Activated naive CD4-positive, alpha-beta T cell treated with anti-CD3 and anti-CD28 coated beads for 36 hours (primary cell): ENCODE data around the gene ZNF443. TPM values are rescaled to one million over a fixed set of nuclear protein-coding genes. Genes with fewer than 3 reads are reported as not detected.
"Not testable (repeated sequence)": the region's sequence is repeated elsewhere in the genome, so short reads cannot be mapped to it uniquely, and the experiment has no call there.

Experiments
- CTCF ChIA-PET: fragments of 350-600 bp; sonication (Branson Sonifier 250); formaldehyde crosslinking; loops from one replicate; lab custom pipeline; 2021; ENCODE audit warnings: antibody characterized with exemption; lab: Charles Lee
- DNase-seq: peaks from one replicate; pipeline ENCODE4 v3.0.0-alpha.2; 2020
- H3K27ac Mint-ChIP-seq: one replicate; pipeline ENCODE4 v1.8.0; 2021; ENCODE audit warnings: mild to moderate bottlenecking, mixed read lengths
- H3K27me3 Mint-ChIP-seq: one replicate; pipeline ENCODE4 v1.8.0; 2021; ENCODE audit warnings: low read depth, mixed read lengths
- H3K36me3 Mint-ChIP-seq: one replicate; pipeline ENCODE4 v1.8.0; 2021; ENCODE audit warnings: low read depth, mixed read lengths
- H3K4me1 Mint-ChIP-seq: one replicate; pipeline ENCODE4 v1.8.0; 2021; ENCODE audit warnings: low read depth, mixed read lengths
- H3K4me3 Mint-ChIP-seq: one replicate; pipeline ENCODE4 v1.8.0; 2021; ENCODE audit warnings: mild to moderate bottlenecking, moderate library complexity, mixed read lengths
- H3K9me3 Mint-ChIP-seq: one replicate; pipeline ENCODE4 v1.8.0; 2021; ENCODE audit warnings: mixed read lengths
- intact Hi-C: fragments of 100-400 bp; cut with micrococcal nuclease; formaldehyde crosslinking; loops from one replicate; pipeline ENCODE4 v1.15.1; 2023
- total RNA-seq, 2 experiments: library from RNA; stranded (reverse); gene quantifications; one replicate each; pipeline ENCODE4 v1.2.3, GENCODE V29; 2021

ZNF443 gene
- total RNA-seq, result 1 to 10 TPM; 3.7 to 4.1 TPM

GRCh38 chr19:12440541-12441316 is at the start of gene ZNF443:
Gene ZNF443, minus strand, starts transcription at chr19:12441021. Its CDS starts 107 bp downstream, at chr19:12440914.
- H3K4me3 Mint-ChIP-seq, result peak within 1 kb of the TSS; percentile 100
- H3K4me1 Mint-ChIP-seq, result peaks cover 6% of the 10 kb centered on the region
- peaks cover 10% of the 10 kb centered on the region for H3K36me3 Mint-ChIP-seq
- intact Hi-C loops, result loop anchor here (1.0 to 2.0 kb wide), 8 partner anchors 40 to 240 kb away; partner anchors contain the start of genes DHPS, ZNF44, ZNF442 and ZNF563
- peaks cover 11% of the 10 kb centered on the region for H3K9me3 Mint-ChIP-seq
- no peaks in the 10 kb centered on the region for H3K27me3 Mint-ChIP-seq
- CTCF ChIA-PET, result interaction anchor here (0.7 to 1.4 kb wide), 3 partner anchors 10 to 489 kb away, joined by 3 to 6 read pairs (median 3); no protein-coding TSS in a partner anchor
- peak within 1 kb of the TSS; percentile 96 for H3K27ac Mint-ChIP-seq
- DNase-seq, result peak; percentile 100

- H3K27ac Mint-ChIP-seq, H3K36me3 Mint-ChIP-seq, H3K27me3 Mint-ChIP-seq, H3K4me3 Mint-ChIP-seq, H3K9me3 Mint-ChIP-seq, CTCF ChIA-PET, DNase-seq, intact Hi-C loops: not testable (repeated sequence)
- H3K4me1 Mint-ChIP-seq, result peaks cover 27% of the 10 kb centered on the region
These were observed 45.5 kb upstream of the ZNF443 start for GRCh38 chr19:12486265-12486783.

- no peaks in the 10 kb centered on the region for H3K36me3 Mint-ChIP-seq
These were observed 44.8 kb upstream of the ZNF443 start for GRCh38 chr19:12485571-12485970.

GRCh38 chr19:12485052-12485416 is 44.2 kb upstream of the ZNF443 start:
- no peaks in the 10 kb centered on the region for H3K36me3 Mint-ChIP-seq
- intact Hi-C loops, result loop anchor here (2.0 kb wide), 2 partner anchors 44 to 68 kb away; partner anchors contain the start of gene ZNF443
- no peak for DNase-seq
- H3K27ac Mint-ChIP-seq, result no peak overlapping the region
- peak overlapping the region; percentile 92 for H3K4me3 Mint-ChIP-seq
- CTCF ChIA-PET, result interaction anchor here (2.3 kb wide), 1 partner anchor 10 kb away, joined by 8 read pairs; no protein-coding TSS in a partner anchor
- H3K4me1 Mint-ChIP-seq, result peaks cover 27% of the 10 kb centered on the region
- no peaks in the 10 kb centered on the region for H3K9me3 Mint-ChIP-seq
- H3K27me3 Mint-ChIP-seq, result no peaks in the 10 kb centered on the region

More at GRCh38 chr19:12485571-12485970, 44.8 kb upstream of the ZNF443 start:
- peaks cover 27% of the 10 kb centered on the region for H3K4me1 Mint-ChIP-seq
- H3K27me3 Mint-ChIP-seq, result no peaks in the 10 kb centered on the region
- CTCF ChIA-PET, result no interaction called here
- peak overlapping the region; percentile 92 for H3K4me3 Mint-ChIP-seq
- no peak for DNase-seq
- H3K9me3 Mint-ChIP-seq, result no peaks in the 10 kb centered on the region
- no peak overlapping the region for H3K27ac Mint-ChIP-seq
- intact Hi-C loops, result loop anchor here (2.0 kb wide), 2 partner anchors 45 to 67 kb away; partner anchors contain the start of gene ZNF443

- DNase-seq, result peak; percentile 90
- Mint-ChIP-seq H3K9me3 (no peaks in the 10 kb centered on the region), H3K27ac (peak within 1 kb of the TSS; percentile 30), H3K27me3 (no peaks in the 10 kb centered on the region), H3K4me1 (peaks cover 30% of the 10 kb centered on the region), H3K4me3 (peak within 1 kb of the TSS; percentile 92), H3K36me3 (no peaks in the 10 kb centered on the region)
- intact Hi-C loops, result loop anchor here (1.0 to 2.0 kb wide), 3 partner anchors 11 to 68 kb away; partner anchors contain the start of gene ZNF443
- CTCF ChIA-PET, result interaction anchor here (2.3 kb wide), 1 partner anchor 11 kb away, joined by 8 read pairs; no protein-coding TSS in a partner anchor
These were observed 43.7 kb upstream of the ZNF443 start, which contains the start of gene ZNF709 for GRCh38 chr19:12484371-12485051. Gene ZNF709, minus strand, starts transcription at chr19:12484816. Its CDS starts 159 bp downstream, at chr19:12484657.

- Mint-ChIP-seq H3K27ac (peak overlapping the region; percentile 30), H3K36me3 (no peaks in the 10 kb centered on the region), H3K4me1 (peaks cover 32% of the 10 kb centered on the region), H3K9me3 (no peaks in the 10 kb centered on the region), H3K27me3 (no peaks in the 10 kb centered on the region), H3K4me3 (peak overlapping the region; percentile 92)
- intact Hi-C loops, result loop anchor here (1.0 to 2.0 kb wide), 3 partner anchors 11 to 69 kb away; partner anchors contain the start of gene ZNF443
- DNase-seq, result no peak
- CTCF ChIA-PET, result interaction anchor here (2.3 kb wide), 1 partner anchor 11 kb away, joined by 8 read pairs; no protein-coding TSS in a partner anchor
These were observed 43.2 kb upstream of the ZNF443 start for GRCh38 chr19:12484011-12484370.

- Mint-ChIP-seq H3K4me3 (no peak overlapping the region), H3K4me1 (peaks cover 44% of the 10 kb centered on the region), H3K27me3 (no peaks in the 10 kb centered on the region), H3K9me3 (no peaks in the 10 kb centered on the region), H3K36me3 (no peaks in the 10 kb centered on the region), H3K27ac (no peak overlapping the region)
- CTCF ChIA-PET, result interaction anchor here (2.3 kb wide), 1 partner anchor 13 kb away, joined by 8 read pairs; no protein-coding TSS in a partner anchor
- intact Hi-C loops, result no loop called here
- DNase-seq, result no peak
These were observed 41.7 kb upstream of the ZNF443 start for GRCh38 chr19:12482509-12482886.

GRCh38 chr19:12481781-12482508 is 41.1 kb upstream of the ZNF443 start:
- H3K36me3 Mint-ChIP-seq, result no peaks in the 10 kb centered on the region
- no peaks in the 10 kb centered on the region for H3K27me3 Mint-ChIP-seq
- DNase-seq, result no peak
- no peaks in the 10 kb centered on the region for H3K9me3 Mint-ChIP-seq
- peaks cover 44% of the 10 kb centered on the region for H3K4me1 Mint-ChIP-seq
- H3K27ac Mint-ChIP-seq, result peak overlapping the region; percentile 38
- intact Hi-C loops, result no loop called here
- CTCF ChIA-PET, result no interaction called here
- H3K4me3 Mint-ChIP-seq, result no peak overlapping the region

- H3K9me3 Mint-ChIP-seq, result no peaks in the 10 kb centered on the region
- no peaks in the 10 kb centered on the region for H3K36me3 Mint-ChIP-seq
- no peak for DNase-seq
- intact Hi-C loops, result loop anchor here (5.0 kb wide), 1 partner anchor 76 kb away; the partner anchor contains the start of gene ZNF799
- CTCF ChIA-PET, result interaction anchor here (1.8 kb wide), 1 partner anchor 17 kb away, joined by 7 read pairs; no protein-coding TSS in a partner anchor
- peaks cover 31% of the 10 kb centered on the region for H3K4me1 Mint-ChIP-seq
- H3K27me3 Mint-ChIP-seq, result no peaks in the 10 kb centered on the region
- H3K4me3 Mint-ChIP-seq, result no peak overlapping the region
- peak overlapping the region; percentile 33 for H3K27ac Mint-ChIP-seq
These were observed 37.6 kb upstream of the ZNF443 start for GRCh38 chr19:12478234-12478941.

GRCh38 chr19:12467651-12468050 is 26.8 kb upstream of the ZNF443 start:
- H3K27ac Mint-ChIP-seq, H3K4me3 Mint-ChIP-seq, intact Hi-C loops, H3K4me1 Mint-ChIP-seq, CTCF ChIA-PET, DNase-seq, H3K27me3 Mint-ChIP-seq: not testable (repeated sequence)
- Mint-ChIP-seq H3K36me3 (peaks cover 48% of the 10 kb centered on the region), H3K9me3 (peaks cover 37% of the 10 kb centered on the region)

GRCh38 chr19:12465211-12465610 is 24.4 kb upstream of the ZNF443 start:
- intact Hi-C loops, result no loop called here
- no peak overlapping the region for H3K4me3 Mint-ChIP-seq
- peaks cover 48% of the 10 kb centered on the region for H3K36me3 Mint-ChIP-seq
- peaks cover 34% of the 10 kb centered on the region for H3K9me3 Mint-ChIP-seq
- CTCF ChIA-PET, result no interaction called here
- H3K27me3 Mint-ChIP-seq, result no peaks in the 10 kb centered on the region
- H3K4me1 Mint-ChIP-seq, result no peaks in the 10 kb centered on the region
- H3K27ac Mint-ChIP-seq, result no peak overlapping the region
- DNase-seq, result no peak
